Suppressor macrophage (primary cell): ENCODE data around the gene YKT6.

ENCODE experiments used
- DNase-seq, 4 experiments: peaks; one replicate each; pipeline ENCODE4 v3.0.0-alpha.2; 2020 to 2022

YKT6 gene

GRCh38 chr7:44261240-44261639, 60.5 kb downstream of the YKT6 start:
- DNase-seq, result no peak

GRCh38 chr7:44262031-44262430, 61.3 kb downstream of the YKT6 start:
- no peak for DNase-seq

- no peak for DNase-seq
Measured at GRCh38 chr7:44263326-44264082, 62.7 kb downstream of the YKT6 start.
